IPS DF 19.7 (cell line): ENCODE measurements around the gene TSPOAP1.

Experiments used
- DNase-seq: peaks from one replicate; pipeline ENCODE4 v3.0.0-alpha.2; 2013; ENCODE audit warnings: low read depth, low spot score

TSPOAP1 gene

DNA sequence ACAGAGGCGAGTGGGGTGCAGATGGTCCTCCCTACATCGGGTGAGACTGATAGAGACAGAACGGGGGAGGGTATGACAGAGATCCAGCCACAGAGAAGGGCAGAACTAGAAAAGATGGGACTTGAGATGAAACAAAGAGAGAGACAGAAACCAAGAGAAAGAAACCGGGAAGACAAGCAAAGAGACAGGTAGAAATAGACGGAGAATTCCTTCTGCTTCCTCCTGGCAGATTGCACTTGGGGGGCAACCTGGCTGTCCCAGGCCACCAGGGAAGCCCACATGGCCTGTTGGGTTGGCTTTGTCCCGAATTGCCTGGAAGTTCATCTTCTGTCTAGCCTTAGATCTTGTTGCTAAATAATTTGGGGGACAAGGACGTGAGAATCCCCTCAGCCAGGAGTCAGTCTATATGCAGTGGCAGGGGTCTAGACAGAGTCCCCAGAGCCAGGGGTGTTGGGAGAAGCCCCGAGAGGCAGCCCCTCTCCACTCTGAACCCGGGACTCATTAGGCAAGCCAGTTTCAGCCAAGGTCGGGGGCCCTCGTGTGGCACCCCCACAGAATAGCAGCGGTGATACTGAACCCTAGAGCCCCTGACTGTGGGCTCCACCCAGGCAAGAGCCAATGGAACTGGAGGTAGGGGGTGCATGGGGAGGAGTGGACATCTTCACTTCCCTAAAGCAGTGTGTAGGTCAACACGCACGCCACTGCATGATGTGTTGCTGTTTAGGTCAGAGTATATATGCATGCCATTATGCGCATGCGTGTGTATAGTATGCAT lies 627 bp upstream of the TSPOAP1 start:
- no peak for DNase-seq

DNA sequence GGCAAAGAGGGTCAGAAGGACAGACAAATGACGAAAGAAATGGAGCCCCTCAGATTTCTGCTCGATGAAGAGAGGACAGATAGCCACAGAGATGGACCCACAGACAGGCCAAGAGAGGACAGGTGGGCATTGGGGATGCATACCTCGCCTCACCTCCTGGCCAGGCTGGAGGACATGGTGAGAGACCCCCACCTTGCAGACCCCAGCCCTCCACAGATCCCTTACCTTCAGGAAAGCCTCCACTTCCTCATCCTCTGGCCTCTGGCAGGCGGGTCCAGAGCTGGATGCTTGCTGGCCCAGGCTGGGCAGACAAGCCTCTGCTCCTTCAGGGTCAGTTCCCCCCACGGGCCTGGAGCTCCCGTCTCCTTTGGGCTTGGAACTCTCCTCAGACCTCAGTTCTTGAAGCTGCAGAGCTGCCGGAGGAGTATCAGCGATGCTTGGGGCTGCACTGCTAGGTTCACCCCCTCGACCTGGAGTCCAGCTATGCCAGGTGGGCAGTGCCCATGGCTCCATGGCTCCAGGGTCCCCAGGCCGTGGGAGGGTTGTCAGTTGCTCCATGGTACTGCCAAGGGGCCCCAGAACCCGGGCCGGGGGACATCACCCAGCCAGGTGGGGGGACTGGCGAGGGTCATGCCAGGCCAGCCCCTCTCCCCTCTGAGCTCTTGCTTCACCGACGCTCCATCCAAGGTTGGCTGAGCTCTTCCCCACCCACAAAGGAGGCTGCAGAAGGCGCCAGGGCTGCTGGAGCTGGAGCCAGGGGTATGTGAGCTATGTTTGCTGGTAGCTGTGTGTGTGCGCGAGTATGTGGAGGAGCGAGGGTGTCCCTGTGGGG lies 1.0 kb downstream of the TSPOAP1 start:
- no peak for DNase-seq

DNA sequence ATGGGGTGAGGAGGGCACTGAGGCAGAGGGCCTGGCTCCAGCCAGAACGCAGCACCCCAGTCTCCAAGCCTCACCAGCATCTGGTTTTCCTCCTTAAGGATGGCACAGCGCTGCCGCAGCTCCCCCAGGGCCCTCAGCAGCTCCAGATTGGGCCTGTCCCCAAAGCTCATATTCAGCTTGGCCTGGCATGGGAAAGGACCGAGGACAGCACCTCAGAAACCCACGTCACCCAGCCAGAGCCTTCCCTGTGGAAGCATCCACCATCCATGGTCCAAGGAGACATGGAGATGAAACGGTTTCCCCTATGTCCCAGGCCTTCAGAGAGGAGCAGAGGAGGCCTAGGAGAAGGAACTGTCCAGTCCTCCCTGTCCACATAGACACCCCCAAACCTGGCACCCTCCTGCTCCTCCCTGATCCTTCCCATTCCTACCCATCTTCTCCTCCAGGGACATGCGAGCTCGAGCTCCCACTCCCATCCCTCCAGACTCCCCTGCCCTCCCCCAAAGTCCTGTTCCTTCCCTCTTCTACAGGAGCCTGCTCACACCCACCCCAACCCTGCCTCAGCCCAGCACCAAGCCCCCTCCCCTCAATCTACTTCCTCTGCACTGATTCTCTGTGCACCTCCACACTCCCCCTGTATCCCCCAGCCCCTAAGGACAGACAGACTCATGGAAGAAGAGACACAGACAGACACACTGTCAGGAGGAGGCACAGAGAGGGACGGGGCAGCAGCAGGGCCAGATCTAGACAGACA lies 1.8 kb downstream of the TSPOAP1 start:
- no peak for DNase-seq

DNA sequence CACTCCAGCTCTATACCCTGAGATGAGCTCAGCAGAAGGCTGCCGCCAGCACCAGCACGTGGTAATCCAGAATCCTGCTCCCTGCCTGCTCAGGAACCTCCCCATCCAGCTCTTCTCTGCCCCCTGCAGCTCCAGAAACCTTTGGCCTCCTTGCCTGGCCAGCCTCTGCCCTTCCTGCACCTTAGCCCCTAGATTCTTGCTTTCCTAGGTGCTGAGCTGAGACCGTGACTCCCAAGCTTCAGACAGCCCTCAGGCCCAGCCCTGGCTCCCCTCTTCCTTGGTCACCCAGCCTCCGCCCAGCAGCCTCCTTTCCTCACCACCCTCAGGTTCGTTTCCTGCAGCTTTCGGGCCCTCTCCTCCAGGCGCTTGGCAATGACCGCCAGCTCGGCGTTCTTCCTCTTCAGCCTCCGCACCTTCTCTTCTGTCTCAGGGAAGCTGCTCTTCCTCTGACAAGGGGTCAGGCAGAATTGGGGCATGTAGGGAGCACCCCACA lies 2.6 kb downstream of the TSPOAP1 start:
- DNase-seq, result no peak

DNA sequence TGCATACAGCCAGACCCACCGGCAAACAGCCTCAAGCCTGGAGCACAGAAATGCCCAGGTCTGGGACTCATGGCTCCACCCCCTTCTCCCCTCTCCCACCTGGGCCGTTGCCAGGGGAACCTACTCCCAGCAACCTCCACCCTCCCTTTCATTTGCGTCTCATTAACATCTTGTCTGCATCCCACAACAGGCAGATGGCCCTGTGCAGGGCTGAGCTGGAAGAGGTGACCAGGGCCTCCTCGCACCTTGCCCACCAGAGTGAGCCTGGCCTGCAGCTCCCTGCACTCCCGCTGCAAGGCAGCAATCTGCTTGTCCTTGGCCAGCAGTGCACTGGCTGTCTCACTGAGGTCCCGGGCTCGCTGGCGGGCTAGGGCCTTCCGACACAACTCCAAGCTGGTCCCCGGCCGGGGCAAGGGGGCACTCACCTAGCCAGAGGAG lies 3.3 kb downstream of the TSPOAP1 start:
- no peak for DNase-seq

DNA sequence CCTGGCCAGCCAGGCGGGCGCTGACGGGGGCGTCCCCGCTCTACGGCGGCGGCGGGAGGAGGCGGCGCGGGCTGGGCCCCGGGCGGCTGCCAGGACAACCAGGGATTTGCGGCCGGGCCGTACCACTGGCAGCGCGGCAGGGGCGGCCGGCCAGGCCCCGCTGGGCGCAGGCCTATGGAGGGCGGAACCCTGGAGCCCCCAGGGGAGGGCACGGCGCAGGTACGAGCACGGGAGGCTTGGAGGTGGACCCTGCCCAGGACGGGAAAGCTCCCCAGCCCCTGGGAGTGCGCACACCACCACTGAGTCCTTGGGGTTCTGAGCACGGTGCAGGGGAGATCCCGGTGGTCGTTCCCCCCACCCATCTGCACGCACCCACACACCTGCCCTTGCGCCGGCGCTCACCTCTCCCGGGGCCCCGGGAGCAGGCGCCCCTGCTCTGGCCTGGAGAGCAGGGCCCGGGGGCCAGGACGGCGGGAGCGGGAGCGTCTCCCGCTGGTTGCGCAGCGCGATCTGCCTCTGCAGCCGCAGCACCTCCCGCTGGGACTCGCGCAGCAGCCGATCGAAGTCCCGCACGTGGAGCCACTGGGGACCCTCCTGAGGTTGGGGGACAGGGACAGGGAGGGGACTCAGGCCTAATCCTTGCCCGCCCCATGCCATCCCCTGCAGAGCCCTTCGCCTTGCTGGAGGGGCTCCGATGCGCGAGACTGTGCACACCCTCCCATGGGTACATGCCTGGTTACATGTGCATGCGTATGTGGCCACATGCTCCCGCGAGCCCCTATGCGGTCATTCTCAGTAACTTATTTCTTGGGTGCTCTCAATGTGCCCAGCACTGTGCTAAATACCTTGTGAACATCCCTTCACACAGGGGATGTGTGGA lies 3.9 kb downstream of the TSPOAP1 start:
- DNase-seq, result no peak

DNA sequence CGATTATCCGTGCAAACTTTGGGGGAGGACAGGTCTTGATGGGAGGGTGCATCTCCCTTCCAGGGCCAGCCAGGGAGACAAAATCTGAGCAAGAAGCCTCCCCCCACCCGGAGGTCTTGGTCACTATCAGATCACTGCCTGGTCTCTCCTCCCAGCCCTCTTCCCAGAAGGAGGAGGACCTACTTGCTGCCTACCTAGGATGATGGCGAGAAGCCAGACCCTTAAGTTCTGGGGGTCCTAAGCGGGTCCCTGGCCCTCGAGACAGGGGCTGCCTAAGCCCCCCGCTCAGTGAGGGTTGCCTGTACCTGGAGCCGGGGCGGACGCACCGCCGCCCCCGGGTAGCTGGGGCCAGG lies 4.6 kb downstream of the TSPOAP1 start:
- no peak for DNase-seq

DNA sequence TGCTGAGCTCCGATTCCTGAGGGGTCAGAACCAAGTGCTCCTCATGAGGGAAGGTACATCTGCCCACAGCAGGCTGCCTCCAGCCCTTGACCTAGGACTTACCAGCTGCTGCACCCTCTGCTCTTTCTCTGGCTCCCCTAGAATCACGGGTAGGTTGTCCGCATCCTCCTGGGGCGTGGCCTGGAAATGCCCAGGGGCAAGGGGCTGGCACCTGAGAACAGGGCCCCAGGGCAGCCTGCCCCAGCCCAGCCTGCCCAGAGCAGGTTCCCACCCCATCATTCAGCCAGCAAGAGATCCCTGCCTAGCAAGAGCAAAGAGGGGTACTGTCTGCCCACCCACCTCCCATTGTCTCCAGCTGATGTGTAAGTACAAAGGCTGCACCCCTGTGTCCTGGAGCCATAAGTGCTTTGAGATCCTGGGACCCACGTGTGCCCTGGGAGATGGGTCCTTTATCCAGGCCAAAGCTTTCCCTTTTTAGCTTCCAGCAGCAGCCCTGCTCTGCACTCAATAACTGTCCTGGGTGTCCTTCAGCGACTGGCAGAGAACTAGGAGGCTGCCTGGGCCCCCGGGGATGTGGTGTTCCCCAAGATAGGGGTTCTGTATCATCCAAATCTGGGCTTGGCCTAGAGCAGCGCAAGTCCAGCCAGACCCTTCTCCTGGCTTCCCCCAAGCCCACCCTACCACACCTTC lies 5.1 kb downstream of the TSPOAP1 start:
- no peak for DNase-seq

DNA sequence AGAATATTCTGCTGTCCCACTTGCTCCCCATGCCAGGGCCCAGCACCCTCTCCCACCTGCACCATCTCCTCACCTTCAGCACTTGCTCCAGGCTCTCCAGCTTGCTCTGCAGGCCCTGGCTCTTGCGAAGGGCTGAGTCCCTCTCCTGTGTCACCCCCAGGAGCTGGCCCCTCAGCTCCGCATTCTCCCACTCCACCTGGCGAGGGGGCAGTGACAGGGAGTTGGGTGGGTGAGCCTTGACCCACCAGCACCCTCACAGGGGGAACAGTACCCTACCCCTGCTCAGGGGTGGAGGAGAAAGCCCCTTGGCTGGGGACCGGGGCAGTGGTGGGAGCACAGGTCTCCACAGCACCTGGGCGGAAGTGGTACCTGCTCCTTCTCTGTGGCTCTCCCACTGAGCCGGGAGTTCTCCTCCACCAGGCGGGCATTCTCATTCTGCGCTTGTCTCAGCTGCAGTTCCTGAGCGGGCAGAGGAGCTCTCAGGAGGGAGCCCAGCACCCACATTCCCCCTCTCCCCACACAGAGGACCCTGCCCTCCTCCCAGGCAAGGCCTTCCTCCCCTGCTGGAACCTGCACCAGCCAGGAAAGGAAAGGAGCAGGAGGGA lies 5.9 kb downstream of the TSPOAP1 start:
- DNase-seq, result no peak

DNA sequence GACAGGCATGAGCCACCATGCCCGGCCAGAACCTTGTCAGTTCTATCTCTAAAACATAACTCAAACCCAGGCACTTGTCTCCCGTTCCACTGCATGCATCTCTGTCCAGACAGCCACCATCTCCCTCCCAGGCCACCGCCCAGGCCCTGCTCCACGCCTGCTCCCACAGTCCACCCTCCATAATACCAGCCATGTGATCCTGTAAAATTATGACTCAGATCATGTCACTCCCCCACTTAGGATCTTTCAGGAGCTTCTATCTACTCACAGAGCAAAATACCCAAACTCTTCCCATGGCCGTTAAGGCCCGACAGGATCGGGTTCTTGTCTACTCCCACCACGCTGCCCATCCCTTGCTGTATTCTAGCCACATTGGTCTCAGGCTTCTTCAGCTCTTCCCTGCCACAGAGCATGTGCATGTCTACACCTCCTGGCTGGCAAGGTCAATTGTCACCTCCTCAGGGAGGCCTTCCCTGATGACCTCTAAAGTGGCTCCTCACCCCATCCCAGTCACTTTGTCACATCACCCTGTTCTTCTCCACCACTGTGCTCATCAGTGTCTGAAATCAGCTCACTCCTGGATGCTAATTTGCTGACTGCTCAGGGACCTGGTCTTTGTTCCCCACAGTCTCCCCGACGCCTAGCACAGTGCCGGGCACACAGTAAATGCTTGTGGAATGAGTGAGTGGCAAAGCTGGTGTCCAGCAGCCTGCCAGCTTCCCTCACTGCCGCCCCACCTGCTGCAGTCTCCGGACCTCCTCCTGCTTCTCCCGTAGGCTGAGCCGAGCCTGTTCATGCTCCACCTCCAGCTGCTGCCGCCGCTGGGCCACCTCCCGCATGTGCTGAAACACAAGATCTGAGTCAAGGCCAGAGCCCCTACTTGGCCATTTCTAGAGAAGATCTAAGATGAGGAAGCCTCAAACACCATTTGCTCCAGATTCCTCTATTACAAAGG lies 6.7 kb downstream of the TSPOAP1 start:
- no peak for DNase-seq

DNA sequence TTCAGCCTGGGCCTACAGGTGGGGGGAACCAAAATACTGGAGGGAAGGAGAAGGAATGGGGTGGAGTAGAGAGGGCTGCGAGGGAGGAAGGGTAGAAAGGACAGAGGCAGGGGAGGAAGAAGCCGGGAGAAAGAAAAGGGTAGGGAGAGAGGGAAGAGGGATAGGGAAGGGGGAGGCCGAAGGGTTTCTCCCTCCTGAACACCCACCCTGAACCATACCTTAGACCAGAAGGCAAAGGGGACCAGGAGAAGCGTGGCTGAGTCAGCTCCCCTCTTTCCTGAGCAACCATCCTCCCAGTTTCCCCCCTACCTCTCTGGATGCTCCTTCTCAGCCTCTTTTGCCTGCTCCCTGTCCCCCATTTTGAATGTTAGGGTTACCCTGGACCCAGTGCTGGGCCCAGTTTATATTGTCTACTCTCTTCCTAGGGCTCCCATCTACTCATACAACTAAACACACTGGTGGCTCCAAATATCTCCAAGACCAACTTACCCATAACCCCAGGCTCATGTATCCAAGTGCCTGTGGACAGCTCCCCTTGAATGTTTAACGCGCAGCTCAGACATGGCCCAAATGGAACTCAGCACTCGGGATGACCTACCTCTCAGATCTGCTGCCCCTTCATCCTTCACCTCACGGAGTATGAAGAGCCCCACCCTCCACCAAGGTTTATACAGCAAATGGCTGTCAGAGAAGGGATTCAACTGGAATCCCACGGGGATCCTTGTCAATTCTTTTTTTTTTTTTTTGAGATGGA lies 7.8 kb downstream of the TSPOAP1 start:
- no peak for DNase-seq

DNA sequence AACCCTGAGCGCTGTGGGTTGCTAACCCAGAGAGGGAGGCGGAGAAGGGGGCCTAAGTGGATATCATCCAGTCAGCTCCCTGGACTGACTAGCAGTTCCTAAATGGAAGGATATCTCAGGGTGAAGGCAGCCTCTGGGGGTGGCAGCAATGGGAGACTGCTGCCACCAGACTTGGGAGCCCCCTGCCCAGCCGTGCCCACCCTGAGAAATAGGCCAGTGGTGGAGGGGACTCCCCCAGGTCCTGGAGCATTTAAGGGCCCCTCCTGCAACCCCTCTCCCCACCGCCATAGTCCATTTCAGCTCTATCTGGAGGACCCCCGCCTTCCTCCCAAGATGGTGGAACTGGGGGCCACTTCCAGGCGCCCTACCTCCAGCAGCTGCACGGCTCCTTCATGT lies 8.4 kb downstream of the TSPOAP1 start:
- DNase-seq, result no peak

DNA sequence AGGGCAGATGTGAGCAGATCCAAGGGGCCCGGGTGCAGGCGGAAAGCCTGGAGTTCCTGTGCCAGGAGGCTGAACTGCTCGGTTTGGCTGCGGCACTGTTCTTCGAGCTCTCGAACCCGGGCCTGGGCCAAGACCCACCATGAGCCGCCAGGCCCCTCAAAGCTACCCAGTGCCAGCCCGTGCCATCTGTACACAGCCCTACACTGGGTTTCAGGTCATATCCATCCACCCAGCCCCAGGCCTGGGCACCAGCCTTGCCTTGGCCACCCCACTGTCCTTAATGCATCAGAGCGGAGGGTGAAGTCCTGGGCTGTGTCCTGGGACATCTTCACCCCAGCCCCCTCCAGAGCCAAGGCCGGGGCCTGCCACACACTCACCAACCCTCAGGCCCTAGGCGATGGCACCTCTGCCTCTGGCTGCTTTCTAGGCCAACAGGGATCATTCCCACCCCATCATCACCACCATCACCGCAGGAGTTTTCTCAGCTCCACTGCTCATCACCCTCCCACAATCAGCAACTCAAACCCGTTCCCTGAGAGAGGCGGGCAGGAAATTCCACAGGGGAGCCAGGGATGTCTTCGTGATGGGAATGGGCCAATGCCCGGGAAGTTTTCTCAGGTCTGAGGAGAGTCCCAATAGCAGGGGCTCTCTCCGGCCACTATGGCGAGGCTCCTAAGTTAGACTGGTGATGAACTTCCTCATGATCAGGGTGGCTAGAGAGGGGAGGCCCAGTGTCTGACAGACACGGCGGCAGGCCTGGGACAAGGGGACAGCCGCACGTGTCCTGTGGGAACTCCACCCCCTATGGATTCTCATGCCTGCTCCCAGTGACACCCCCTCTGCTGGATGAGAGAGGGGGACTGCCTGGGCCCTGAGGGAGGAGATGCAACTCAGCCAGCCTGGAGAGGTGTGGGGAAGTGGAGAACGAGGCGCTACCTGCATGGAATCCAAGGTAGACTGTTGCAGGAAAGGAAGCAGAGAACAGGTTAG lies 9.1 kb downstream of the TSPOAP1 start:
- no peak for DNase-seq

DNA sequence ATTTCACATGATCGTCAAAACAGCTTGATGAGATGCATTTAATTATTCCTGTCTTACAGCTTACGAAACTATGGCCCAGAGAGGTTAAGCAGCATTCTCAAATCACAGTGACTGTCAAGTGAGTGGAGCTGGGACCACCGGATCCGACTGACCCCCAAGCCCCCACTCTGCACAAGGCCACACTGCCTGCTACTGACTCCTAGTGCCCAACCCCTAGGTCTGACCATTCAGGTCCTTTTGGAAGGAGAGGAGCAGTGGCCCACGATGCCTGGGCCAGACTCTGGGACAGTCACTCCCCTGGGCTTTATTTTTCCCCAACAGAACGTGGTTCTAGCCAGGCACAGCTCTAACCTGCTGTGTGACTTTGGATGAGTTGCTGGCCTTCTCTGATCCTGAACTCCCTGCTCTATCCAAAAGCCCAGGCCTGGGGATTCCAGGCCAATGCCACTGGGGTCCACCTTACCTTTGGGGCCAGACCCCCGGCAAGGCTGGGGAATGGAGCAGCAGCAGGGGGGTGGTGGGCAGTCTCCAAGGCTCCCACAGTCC lies 9.9 kb downstream of the TSPOAP1 start:
- DNase-seq, result no peak

DNA sequence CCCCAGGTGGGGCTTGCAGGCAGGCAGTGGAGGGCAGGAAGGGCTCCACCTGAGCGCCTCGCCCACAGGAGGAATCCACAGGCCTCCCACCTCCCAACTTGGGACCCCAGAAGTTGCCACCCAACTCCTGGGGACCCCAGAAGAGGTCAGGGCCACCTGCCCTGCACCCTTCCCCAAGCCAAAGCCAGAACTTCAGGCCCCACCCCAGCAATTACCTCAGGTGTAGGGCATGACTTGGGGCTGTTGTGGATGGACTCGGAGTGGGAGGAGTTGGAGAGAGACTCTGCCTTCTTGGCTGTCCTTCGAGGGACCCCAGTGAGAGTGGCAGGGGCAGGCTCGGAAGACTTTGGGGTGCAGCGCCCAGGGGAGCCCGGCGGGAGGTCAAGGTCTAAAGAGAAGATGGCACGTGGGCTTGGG lies 10.5 kb downstream of the TSPOAP1 start:
- no peak for DNase-seq

DNA sequence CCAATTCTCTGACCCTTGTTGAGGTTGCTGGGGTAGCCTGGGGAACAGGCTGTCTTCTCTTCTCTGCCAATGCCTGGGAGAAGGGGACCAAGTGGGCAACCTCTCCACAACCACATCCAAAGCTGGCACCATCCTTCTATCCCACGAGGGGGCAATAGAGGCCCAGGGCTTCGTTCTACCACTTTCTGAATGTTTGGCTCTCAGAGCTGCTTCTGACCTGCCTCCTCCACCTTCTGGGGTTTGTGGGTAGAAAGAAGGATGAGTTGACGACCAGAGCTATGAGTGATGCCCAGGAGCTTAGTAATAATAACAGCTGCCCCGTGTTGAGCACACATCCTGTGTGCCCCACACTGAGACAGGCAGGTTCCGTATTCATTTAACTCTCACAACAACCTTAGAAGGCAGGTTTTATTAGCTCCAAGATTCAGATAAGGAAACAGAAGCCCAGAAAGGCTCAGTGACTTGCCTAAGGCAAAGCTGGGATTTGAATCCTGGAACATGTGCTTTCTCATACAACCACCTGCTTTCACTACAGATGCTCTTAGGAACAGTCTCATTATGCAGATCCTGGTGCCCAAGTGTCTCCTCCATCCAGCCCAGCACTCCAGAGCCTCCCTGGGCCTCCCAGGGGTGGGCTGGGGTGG lies 11.1 kb downstream of the TSPOAP1 start:
- no peak for DNase-seq
